Activated B cell treated with CpG ODN at 0.5 μM for 24 hours (primary cell): Measurements from ENCODE around the gene GGT5. TPM values are rescaled to one million over a fixed set of nuclear protein-coding genes. Genes with fewer than 3 reads are reported as not detected.
"Not testable (repeated sequence)": the region's sequence is repeated elsewhere in the genome, so short reads cannot be mapped to it uniquely, and the experiment has no call there.

Experiments used
- ATAC-seq: fragments of 200-7000 bp; cut with Tn5 transposase; one replicate; pipeline ENCODE4 v1.10.0; 2021; ENCODE audit warnings: low read depth, mild to moderate bottlenecking, moderate library complexity
- CTCF ChIA-PET: fragments of 350-600 bp; sonication (Branson Sonifier 250); formaldehyde crosslinking; loops from one replicate; lab custom pipeline; 2021; ENCODE audit warnings: antibody characterized with exemption; lab: Charles Lee
- POLR2A ChIA-PET: fragments of 350-600 bp; sonication (Branson Sonifier 250); formaldehyde crosslinking; loops from one replicate; lab custom pipeline; 2021; ENCODE audit warnings: antibody characterized with exemption; lab: Charles Lee
- DNase-seq: peaks from one replicate; pipeline ENCODE4 v3.0.0; 2022
- H3K27ac Mint-ChIP-seq: one replicate; pipeline ENCODE4 v1.8.0; 2020; ENCODE audit warnings: mixed read lengths
- H3K27me3 Mint-ChIP-seq: one replicate; pipeline ENCODE4 v1.8.0; 2021; ENCODE audit warnings: mixed read lengths
- H3K36me3 Mint-ChIP-seq: one replicate; pipeline ENCODE4 v1.8.0; 2021; ENCODE audit warnings: low read depth, mixed read lengths
- H3K4me1 Mint-ChIP-seq: one replicate; pipeline ENCODE4 v1.8.0; 2021; ENCODE audit warnings: mixed read lengths
- H3K4me3 Mint-ChIP-seq: one replicate; pipeline ENCODE4 v1.8.0; 2020; ENCODE audit warnings: mild to moderate bottlenecking, mixed read lengths
- H3K9me3 Mint-ChIP-seq: one replicate; pipeline ENCODE4 v1.8.0; 2020; ENCODE audit warnings: mixed read lengths
- CTCF ChIP-seq: fragments of 200-600 bp; IDR thresholded peaks from one replicate; pipeline ENCODE4 v1.8.0; 2022; ENCODE audit warnings: antibody characterized with exemption, mild to moderate bottlenecking
- intact Hi-C: fragments of 100-400 bp; cut with micrococcal nuclease; formaldehyde crosslinking; loops from one replicate; pipeline ENCODE4 v1.15.1; 2024
- total RNA-seq: library from RNA; stranded (reverse); gene quantifications from 2 replicates; pipeline ENCODE4 v1.2.3, GENCODE V29; 2022

GGT5 gene
- total RNA-seq, 1 donor from 2014 or later: not detected

GRCh38 chr22:24273906-24274305 is 29.0 kb upstream of the GGT5 start:
- intact Hi-C loops: loop anchor here (5.0 to 10.0 kb wide), 4 partner anchors 119 to 359 kb away; no protein-coding TSS in a partner anchor
- Mint-ChIP-seq H3K4me3 (peak overlapping the region; percentile 12), H3K4me1 (peaks cover 50% of the 10 kb centered on the region), H3K36me3 (peaks cover 14% of the 10 kb centered on the region)
- H3K27ac Mint-ChIP-seq, POLR2A ChIA-PET, CTCF ChIA-PET, H3K27me3 Mint-ChIP-seq, ATAC-seq, DNase-seq, H3K9me3 Mint-ChIP-seq: not testable (repeated sequence)

- POLR2A ChIA-PET: interaction anchor here (0.6 to 0.7 kb wide), 2 partner anchors 13 to 359 kb away, joined by 3 to 4 read pairs; no protein-coding TSS in a partner anchor
- Mint-ChIP-seq H3K36me3 (peaks cover 14% of the 10 kb centered on the region), H3K4me1 (peaks cover 50% of the 10 kb centered on the region), H3K27ac (peak overlapping the region; percentile 51), H3K4me3 (peak overlapping the region; percentile 90)
- ATAC-seq, DNase-seq, H3K27me3 Mint-ChIP-seq, CTCF ChIA-PET, H3K9me3 Mint-ChIP-seq: not testable (repeated sequence)
- intact Hi-C loops: loop anchor here (5.0 to 10.0 kb wide), 4 partner anchors 118 to 358 kb away; no protein-coding TSS in a partner anchor
Observed at GRCh38 chr22:24273031-24273430, 28.1 kb upstream of the GGT5 start.

- ATAC-seq: no peak
- no peak for DNase-seq
- Mint-ChIP-seq H3K4me3 (peak overlapping the region; percentile 90), H3K27ac (peak overlapping the region; percentile 74), H3K36me3 (peaks cover 5% of the 10 kb centered on the region), H3K9me3 (no peaks in the 10 kb centered on the region), H3K27me3 (no peaks in the 10 kb centered on the region), H3K4me1 (peaks cover 45% of the 10 kb centered on the region)
- POLR2A ChIA-PET: interaction anchor here (0.7 to 1.1 kb wide), 2 partner anchors 29 to 284 kb away, joined by 3 to 4 read pairs; partner anchors contain the start of gene GUCD1
- intact Hi-C loops: loop anchor here (1.0 to 10.0 kb wide), 5 partner anchors 117 to 357 kb away; partner anchors contain the start of genes GUCD1 and SNRPD3
- CTCF ChIA-PET: no interaction called here
- no peak for TF ChIP-seq CTCF
Observed at GRCh38 chr22:24271386-24271854, 26.5 kb upstream of the GGT5 start.

- peaks cover 3% of the 10 kb centered on the region for H3K36me3 Mint-ChIP-seq
- intact Hi-C loops: loop anchor here (1.0 to 10.0 kb wide), 5 partner anchors 116 to 356 kb away; partner anchors contain the start of genes GUCD1 and SNRPD3
- ChIA-PET POLR2A (interaction anchor here (0.7 to 1.1 kb wide), 2 partner anchors 29 to 284 kb away, joined by 3 to 4 read pairs; partner anchors contain the start of gene GUCD1), CTCF (no interaction called here)
- H3K9me3 Mint-ChIP-seq: no peaks in the 10 kb centered on the region
- no peaks in the 10 kb centered on the region for H3K27me3 Mint-ChIP-seq
- DNase-seq (peak; percentile 96), ATAC-seq (peak; percentile 90)
- peak within 1 kb of the TSS; percentile 82 for H3K27ac Mint-ChIP-seq
- no peak for TF ChIP-seq CTCF
- peaks cover 45% of the 10 kb centered on the region for H3K4me1 Mint-ChIP-seq
- H3K4me3 Mint-ChIP-seq: peak within 1 kb of the TSS; percentile 90
Observed at GRCh38 chr22:24270556-24271385, 25.9 kb upstream of the GGT5 start, which contains the start of gene SPECC1L. SPECC1L (plus strand) TSS chr22:24270831; CDS start chr22:24302232, 31,401 bp downstream.

GRCh38 chr22:24266495-24266894 is 21.6 kb upstream of the GGT5 start:
- H3K27ac Mint-ChIP-seq, CTCF ChIA-PET, H3K4me3 Mint-ChIP-seq, H3K9me3 Mint-ChIP-seq, H3K36me3 Mint-ChIP-seq, ATAC-seq, POLR2A ChIA-PET, H3K27me3 Mint-ChIP-seq, intact Hi-C loops, DNase-seq: not testable (repeated sequence)
- peaks cover 25% of the 10 kb centered on the region for H3K4me1 Mint-ChIP-seq

GRCh38 chr22:24265734-24266133 is 20.9 kb upstream of the GGT5 start:
- ChIA-PET POLR2A (no interaction called here), CTCF (no interaction called here)
- intact Hi-C loops: no loop called here
- DNase-seq: no peak
- Mint-ChIP-seq H3K4me3 (no peak overlapping the region), H3K4me1 (peaks cover 24% of the 10 kb centered on the region), H3K9me3 (no peaks in the 10 kb centered on the region), H3K36me3 (no peaks in the 10 kb centered on the region), H3K27me3 (no peaks in the 10 kb centered on the region), H3K27ac (no peak overlapping the region)
- no peak for ATAC-seq
- TF ChIP-seq CTCF: no peak

GRCh38 chr22:24264329-24264896 is 19.5 kb upstream of the GGT5 start:
- peak overlapping the region; percentile 46 for H3K4me3 Mint-ChIP-seq
- POLR2A ChIA-PET, H3K27me3 Mint-ChIP-seq, CTCF ChIA-PET, intact Hi-C loops, H3K9me3 Mint-ChIP-seq, ATAC-seq, DNase-seq, H3K36me3 Mint-ChIP-seq: not testable (repeated sequence)
- peaks cover 24% of the 10 kb centered on the region for H3K4me1 Mint-ChIP-seq
- H3K27ac Mint-ChIP-seq: peak overlapping the region; percentile 75

- H3K36me3 Mint-ChIP-seq, H3K27me3 Mint-ChIP-seq, intact Hi-C loops, H3K4me3 Mint-ChIP-seq, CTCF ChIA-PET, DNase-seq, POLR2A ChIA-PET, ATAC-seq, H3K9me3 Mint-ChIP-seq: not testable (repeated sequence)
- H3K4me1 Mint-ChIP-seq: peaks cover 24% of the 10 kb centered on the region
- peak overlapping the region; percentile 61 for H3K27ac Mint-ChIP-seq
Observed at GRCh38 chr22:24263479-24263878, 18.6 kb upstream of the GGT5 start.
